BLaER1 (cell line): ENCODE results near the gene AMBP.
A peak's percentile ranks its signal among the peaks of the same experiment; 100 is the strongest.

Source experiments
- H3K27ac ChIP-seq: shearing (Covaris generic); formaldehyde crosslinking; 2 replicates; pipeline ENCODE4 v1.8.1; 2022
- H3K27me3 ChIP-seq: shearing (Covaris generic); formaldehyde crosslinking; 2 replicates; pipeline ENCODE4 v1.8.1; 2022
- H3K36me3 ChIP-seq: shearing (Covaris generic); formaldehyde crosslinking; 2 replicates; pipeline ENCODE4 v1.8.1; 2022
- H3K4me1 ChIP-seq: shearing (Covaris generic); formaldehyde crosslinking; 2 replicates; pipeline ENCODE4 v1.8.1; 2022
- H3K4me2 ChIP-seq: shearing (Covaris generic); formaldehyde crosslinking; 2 replicates; pipeline ENCODE4 v1.8.1; 2022
- H3K4me3 ChIP-seq: shearing (Covaris generic); formaldehyde crosslinking; 2 replicates; pipeline ENCODE4 v1.8.1; 2022
- H3K9ac ChIP-seq: shearing (Covaris generic); formaldehyde crosslinking; 2 replicates; pipeline ENCODE4 v1.8.1; 2022
- H3K9me3 ChIP-seq: shearing (Covaris generic); formaldehyde crosslinking; 2 replicates; pipeline ENCODE4 v1.8.1; 2022
- H4K20me1 ChIP-seq: shearing (Covaris generic); formaldehyde crosslinking; 2 replicates; pipeline ENCODE4 v1.8.1; 2022
- Cebpa-rat ChIP-seq: shearing (Covaris generic); IDR thresholded peaks from 2 replicates; pipeline ENCODE4 v1.8.1; 2022

The AMBP gene

GRCh38 chr9:114035845-114036801 is 42.0 kb downstream of the AMBP start:
- Histone ChIP-seq H3K27me3 (no peaks in the 10 kb centered on the region), H3K4me2 (no peak overlapping the region), H3K36me3 (peaks cover 92% of the 10 kb centered on the region), H3K9ac (0 out of 2 replicates have a peak overlapping the region, but pooled peaks have one; percentile 48), H3K9me3 (peaks cover 11% of the 10 kb centered on the region), H4K20me1 (no peaks in the 10 kb centered on the region), H3K27ac (peak overlapping the region; percentile 70; the same call in 1 of the 2 replicates), H3K4me3 (no peak overlapping the region), H3K4me1 (peaks cover 48% of the 10 kb centered on the region)
- no peak for TF ChIP-seq Cebpa-rat

GRCh38 chr9:114035221-114035844 is 42.8 kb downstream of the AMBP start:
- no peak for TF ChIP-seq Cebpa-rat
- Histone ChIP-seq H3K27ac (peak overlapping the region; percentile 70), H3K36me3 (peaks cover 100% of the 10 kb centered on the region), H3K4me1 (peaks cover 51% of the 10 kb centered on the region), H3K27me3 (no peaks in the 10 kb centered on the region), H3K4me3 (no peak overlapping the region), H4K20me1 (no peaks in the 10 kb centered on the region), H3K9ac (peak overlapping the region; percentile 48), H3K4me2 (peak overlapping the region; percentile 36), H3K9me3 (peaks cover 10% of the 10 kb centered on the region)

- H3K9me3 ChIP-seq = 0 out of 2 replicates have a peak, but pooled peaks cover 3% of the 10 kb centered on the region
- H3K4me2 ChIP-seq = peak overlapping the region; percentile 36; the same call in 1 of the 2 replicates
- H3K27me3 ChIP-seq = no peaks in the 10 kb centered on the region
- H3K36me3 ChIP-seq = peaks cover 100% of the 10 kb centered on the region
- H3K27ac ChIP-seq = peak overlapping the region; percentile 70
- 0 out of 2 replicates have a peak overlapping the region, but pooled peaks have one; percentile 48 for H3K9ac ChIP-seq
- H4K20me1 ChIP-seq = no peaks in the 10 kb centered on the region
- TF ChIP-seq Cebpa-rat = no peak
- no peak overlapping the region for H3K4me3 ChIP-seq
- peaks cover 58% of the 10 kb centered on the region for H3K4me1 ChIP-seq
Observed at GRCh38 chr9:114034661-114035062, 43.4 kb downstream of the AMBP start.

- Histone ChIP-seq H3K9me3 (no peaks in the 10 kb centered on the region), H3K4me2 (peak overlapping the region; percentile 36; the same call in 1 of the 2 replicates), H3K4me1 (peaks cover 62% of the 10 kb centered on the region), H3K36me3 (peaks cover 100% of the 10 kb centered on the region), H3K27me3 (no peaks in the 10 kb centered on the region), H3K4me3 (no peak overlapping the region), H3K9ac (0 out of 2 replicates have a peak overlapping the region, but pooled peaks have one; percentile 48), H3K27ac (peak overlapping the region; percentile 70), H4K20me1 (no peaks in the 10 kb centered on the region)
- no peak for TF ChIP-seq Cebpa-rat
Observed at GRCh38 chr9:114034196-114034595, 43.9 kb downstream of the AMBP start.

GRCh38 chr9:114033397-114034103 is 44.5 kb downstream of the AMBP start:
- no peaks in the 10 kb centered on the region for H4K20me1 ChIP-seq
- H3K27ac ChIP-seq = peak overlapping the region; percentile 56
- no peaks in the 10 kb centered on the region for H3K27me3 ChIP-seq
- no peak overlapping the region for H3K4me3 ChIP-seq
- H3K9ac ChIP-seq = 0 out of 2 replicates have a peak overlapping the region, but pooled peaks have one; percentile 7
- peaks cover 100% of the 10 kb centered on the region for H3K36me3 ChIP-seq
- 0 out of 2 replicates have a peak, but pooled peaks cover 2% of the 10 kb centered on the region for H3K9me3 ChIP-seq
- H3K4me2 ChIP-seq = no peak overlapping the region
- peaks cover 69% of the 10 kb centered on the region for H3K4me1 ChIP-seq
- no peak for TF ChIP-seq Cebpa-rat

GRCh38 chr9:114031948-114032840 is 45.9 kb downstream of the AMBP start:
- peaks cover 100% of the 10 kb centered on the region for H3K36me3 ChIP-seq
- H3K27ac ChIP-seq = peak overlapping the region; percentile 66
- no peaks in the 10 kb centered on the region for H3K27me3 ChIP-seq
- H3K9ac ChIP-seq = no peak overlapping the region
- 0 out of 2 replicates have a peak, but pooled peaks cover 4% of the 10 kb centered on the region for H3K9me3 ChIP-seq
- H3K4me2 ChIP-seq = peak overlapping the region; percentile 36
- H3K4me1 ChIP-seq = peaks cover 76% of the 10 kb centered on the region
- no peaks in the 10 kb centered on the region for H4K20me1 ChIP-seq
- H3K4me3 ChIP-seq = no peak overlapping the region
- no peak for TF ChIP-seq Cebpa-rat

GRCh38 chr9:114031037-114031630 is 47.0 kb downstream of the AMBP start:
- Histone ChIP-seq H3K27ac (no peak overlapping the region), H3K27me3 (no peaks in the 10 kb centered on the region), H3K9ac (no peak overlapping the region), H3K36me3 (peaks cover 94% of the 10 kb centered on the region), H3K4me1 (peaks cover 87% of the 10 kb centered on the region), H3K9me3 (0 out of 2 replicates have a peak, but pooled peaks cover 4% of the 10 kb centered on the region), H3K4me2 (no peak overlapping the region), H3K4me3 (no peak overlapping the region), H4K20me1 (no peaks in the 10 kb centered on the region)
- TF ChIP-seq Cebpa-rat = no peak

- H3K9ac ChIP-seq = no peak overlapping the region
- H3K9me3 ChIP-seq = 0 out of 2 replicates have a peak, but pooled peaks cover 8% of the 10 kb centered on the region
- H3K4me2 ChIP-seq = no peak overlapping the region
- TF ChIP-seq Cebpa-rat = no peak
- H3K4me1 ChIP-seq = peaks cover 86% of the 10 kb centered on the region
- no peak overlapping the region for H3K27ac ChIP-seq
- H3K4me3 ChIP-seq = no peak overlapping the region
- no peaks in the 10 kb centered on the region for H4K20me1 ChIP-seq
- no peaks in the 10 kb centered on the region for H3K27me3 ChIP-seq
- H3K36me3 ChIP-seq = peaks cover 94% of the 10 kb centered on the region
Observed at GRCh38 chr9:114030364-114030763, 47.7 kb downstream of the AMBP start.
